Panc1 (cell line): ENCODE results near the gene STX2. TPM values are rescaled to one million over a fixed set of nuclear protein-coding genes. Genes with fewer than 3 reads are reported as not detected.

ENCODE experiments used
- ATAC-seq: fragments of 200-7000 bp; cut with Tn5 transposase; 2 replicates; pipeline ENCODE4 v1.9.1; 2020; ENCODE audit warnings: mild to moderate bottlenecking, moderate library complexity
- BruUV-seq: library from RNA; stranded (reverse); fragments of 400-500 nt; replicated peaks from 2 replicates; lab custom pipeline; 2021; lab: Mats Ljungman, UMichigan
- CTCF ChIA-PET: fragments of 300-600 bp; sonication (Branson Sonifier 250); formaldehyde crosslinking; loops from one replicate; lab custom pipeline; 2022; ENCODE audit warnings: antibody characterized with exemption; lab: Charles Lee
- POLR2A ChIA-PET: fragments of 300-600 bp; sonication (Branson Sonifier 250); formaldehyde crosslinking; loops from one replicate; lab custom pipeline; 2022; ENCODE audit warnings: antibody characterized with exemption; lab: Charles Lee
- DNase-seq: peaks from one replicate; pipeline ENCODE4 v3.0.0-alpha.2; 2010; ENCODE audit warnings: low read depth, low spot score
- H3K27ac ChIP-seq: 2 replicates; pipeline ENCODE4 v1.5.1; 2011; ENCODE audit warnings: mild to moderate bottlenecking, low read length, inconsistent platforms
- H3K27me3 ChIP-seq: fragments of 200-500 bp; sonication (Bioruptor generic); 2 replicates; pipeline ENCODE4 v1.6.0; 2014; ENCODE audit warnings: low read length, inconsistent platforms; ENCODE audit not compliant: control insufficient read depth, insufficient read depth
- H3K36me3 ChIP-seq: fragments of 200-500 bp; sonication (Bioruptor generic); 2 replicates; pipeline ENCODE4 v1.5.1; 2014; ENCODE audit warnings: inconsistent platforms, mild to moderate bottlenecking, low read length, moderate library complexity; ENCODE audit not compliant: control insufficient read depth, insufficient read depth
- H3K4me1 ChIP-seq: 2 replicates; pipeline ENCODE4 v1.5.1; 2011; ENCODE audit warnings: inconsistent platforms, mild to moderate bottlenecking, low read length, moderate library complexity; ENCODE audit not compliant: control insufficient read depth, insufficient read depth
- H3K4me3 ChIP-seq, 2 experiments: 2 replicates each; pipeline ENCODE4 v1.5.1; 2011 to 2012; ENCODE audit warnings: low read depth in 2 of 2, low read length in 2 of 2, mild to moderate bottlenecking in 2 of 2, inconsistent platforms in 1 of 2, moderate library complexity in 1 of 2
- H3K9me3 ChIP-seq: fragments of 200-500 bp; sonication (Bioruptor generic); 2 replicates; pipeline ENCODE4 v1.5.1; 2014; ENCODE audit warnings: low read depth, mild to moderate bottlenecking, inconsistent platforms, low read length, moderate library complexity; ENCODE audit not compliant: control insufficient read depth, insufficient read depth
- POLR2AphosphoS5 ChIP-seq: IDR thresholded peaks from 2 replicates; pipeline ENCODE4 v1.6.1; 2012; ENCODE audit warnings: mild to moderate bottlenecking, low read depth, low read length, moderate library complexity
- SIN3A ChIP-seq: IDR thresholded peaks from 2 replicates; pipeline ENCODE4 v1.6.1; 2012; ENCODE audit warnings: low read depth, mild to moderate bottlenecking, low read length, moderate library complexity, borderline replicate concordance; ENCODE audit not compliant: insufficient read depth
- TCF7L2 ChIP-seq: IDR thresholded peaks from 2 replicates; pipeline ENCODE4 v1.6.1; 2011; ENCODE audit warnings: mild to moderate bottlenecking, low read depth, low read length, inconsistent platforms
- in situ Hi-C: cut with HindIII; loops from 2 replicates; pipeline ENCODE4 v1.10.0; 2016; ENCODE audit warnings: low sequenced_read_pairs, low pct_unique_long_range_greater_than_20kb
- intact Hi-C: fragments of 100-400 bp; cut with micrococcal nuclease; formaldehyde crosslinking; loops from one replicate; pipeline ENCODE4 v1.10.0; 2022; ENCODE audit not compliant: unreplicated experiment
- total RNA-seq: library from RNA; stranded (reverse); gene quantifications from one replicate; pipeline ENCODE4 v1.2.1, GENCODE V29; 2021; ENCODE audit not compliant: unreplicated experiment
- TF ChIP-seq, protein P1 (sequence below): fragments of 450-650 bp; IDR thresholded peaks from 2 replicates; pipeline ENCODE4 v1.5.1; 2017; ENCODE audit warnings: mild to moderate bottlenecking
- TF ChIP-seq, protein P2 (sequence below), 2 experiments: IDR thresholded peaks; 2 replicates each; pipeline ENCODE4 v1.6.1; 2011 to 2012; ENCODE audit warnings: low read depth in 2 of 2, control low read depth in 1 of 2, low read length in 1 of 2, mild to moderate bottlenecking in 1 of 2, moderate library complexity in 1 of 2; ENCODE audit not compliant: insufficient read depth in 1 of 2

Gene STX2
- total RNA-seq, 1 experiment from 2014 or later = 34.0 TPM

DNA sequence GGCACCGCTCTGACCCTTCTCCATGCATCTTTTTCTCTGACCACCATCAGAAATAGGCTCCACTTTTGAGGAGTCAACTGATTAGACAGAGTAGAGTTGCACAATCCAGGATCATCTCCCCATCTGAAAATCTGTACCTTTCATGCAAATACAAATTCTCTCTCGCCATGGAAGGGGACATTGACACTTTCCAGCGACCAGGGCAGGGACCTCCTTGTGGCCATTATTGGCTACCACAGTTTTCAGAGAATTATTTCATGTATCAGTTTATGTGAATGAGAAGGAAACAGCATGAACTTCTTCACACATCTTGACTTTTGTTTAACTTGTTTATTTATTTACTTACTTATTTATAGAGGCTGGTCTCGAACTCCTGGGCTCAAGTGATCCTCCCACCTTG is 19.0 kb upstream of the STX2 start:
- no peak for DNase-seq
- no peak for ATAC-seq
- in situ Hi-C loops (no loop called here), intact Hi-C loops (no loop called here)
- Histone ChIP-seq H3K9me3 (0 out of 2 replicates have a peak, but pooled peaks cover 5% of the 10 kb centered on the region), H3K4me1 (no peaks in the 10 kb centered on the region), H3K4me3 (no peak overlapping the region), H3K27ac (no peak overlapping the region), H3K27me3 (no peaks in the 10 kb centered on the region), H3K36me3 (no peaks in the 10 kb centered on the region)
- BruUV-seq = no TSS peak
- POLR2A ChIA-PET = interaction anchor here (0.6 kb wide), 1 partner anchor 23 kb away, joined by 6 read pairs; no protein-coding TSS in a partner anchor
- TF ChIP-seq TCF7L2 (no peak), SIN3A (no peak), POLR2AphosphoS5 (no peak)
- TF ChIP-seq, protein P1, sequence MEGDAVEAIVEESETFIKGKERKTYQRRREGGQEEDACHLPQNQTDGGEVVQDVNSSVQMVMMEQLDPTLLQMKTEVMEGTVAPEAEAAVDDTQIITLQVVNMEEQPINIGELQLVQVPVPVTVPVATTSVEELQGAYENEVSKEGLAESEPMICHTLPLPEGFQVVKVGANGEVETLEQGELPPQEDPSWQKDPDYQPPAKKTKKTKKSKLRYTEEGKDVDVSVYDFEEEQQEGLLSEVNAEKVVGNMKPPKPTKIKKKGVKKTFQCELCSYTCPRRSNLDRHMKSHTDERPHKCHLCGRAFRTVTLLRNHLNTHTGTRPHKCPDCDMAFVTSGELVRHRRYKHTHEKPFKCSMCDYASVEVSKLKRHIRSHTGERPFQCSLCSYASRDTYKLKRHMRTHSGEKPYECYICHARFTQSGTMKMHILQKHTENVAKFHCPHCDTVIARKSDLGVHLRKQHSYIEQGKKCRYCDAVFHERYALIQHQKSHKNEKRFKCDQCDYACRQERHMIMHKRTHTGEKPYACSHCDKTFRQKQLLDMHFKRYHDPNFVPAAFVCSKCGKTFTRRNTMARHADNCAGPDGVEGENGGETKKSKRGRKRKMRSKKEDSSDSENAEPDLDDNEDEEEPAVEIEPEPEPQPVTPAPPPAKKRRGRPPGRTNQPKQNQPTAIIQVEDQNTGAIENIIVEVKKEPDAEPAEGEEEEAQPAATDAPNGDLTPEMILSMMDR = no peak
- TF ChIP-seq, protein P2, sequence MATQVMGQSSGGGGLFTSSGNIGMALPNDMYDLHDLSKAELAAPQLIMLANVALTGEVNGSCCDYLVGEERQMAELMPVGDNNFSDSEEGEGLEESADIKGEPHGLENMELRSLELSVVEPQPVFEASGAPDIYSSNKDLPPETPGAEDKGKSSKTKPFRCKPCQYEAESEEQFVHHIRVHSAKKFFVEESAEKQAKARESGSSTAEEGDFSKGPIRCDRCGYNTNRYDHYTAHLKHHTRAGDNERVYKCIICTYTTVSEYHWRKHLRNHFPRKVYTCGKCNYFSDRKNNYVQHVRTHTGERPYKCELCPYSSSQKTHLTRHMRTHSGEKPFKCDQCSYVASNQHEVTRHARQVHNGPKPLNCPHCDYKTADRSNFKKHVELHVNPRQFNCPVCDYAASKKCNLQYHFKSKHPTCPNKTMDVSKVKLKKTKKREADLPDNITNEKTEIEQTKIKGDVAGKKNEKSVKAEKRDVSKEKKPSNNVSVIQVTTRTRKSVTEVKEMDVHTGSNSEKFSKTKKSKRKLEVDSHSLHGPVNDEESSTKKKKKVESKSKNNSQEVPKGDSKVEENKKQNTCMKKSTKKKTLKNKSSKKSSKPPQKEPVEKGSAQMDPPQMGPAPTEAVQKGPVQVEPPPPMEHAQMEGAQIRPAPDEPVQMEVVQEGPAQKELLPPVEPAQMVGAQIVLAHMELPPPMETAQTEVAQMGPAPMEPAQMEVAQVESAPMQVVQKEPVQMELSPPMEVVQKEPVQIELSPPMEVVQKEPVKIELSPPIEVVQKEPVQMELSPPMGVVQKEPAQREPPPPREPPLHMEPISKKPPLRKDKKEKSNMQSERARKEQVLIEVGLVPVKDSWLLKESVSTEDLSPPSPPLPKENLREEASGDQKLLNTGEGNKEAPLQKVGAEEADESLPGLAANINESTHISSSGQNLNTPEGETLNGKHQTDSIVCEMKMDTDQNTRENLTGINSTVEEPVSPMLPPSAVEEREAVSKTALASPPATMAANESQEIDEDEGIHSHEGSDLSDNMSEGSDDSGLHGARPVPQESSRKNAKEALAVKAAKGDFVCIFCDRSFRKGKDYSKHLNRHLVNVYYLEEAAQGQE (IDR thresholded peaks at IDR 0.05; ENCODE audit: insufficient read depth in 1 of 2, low read depth in 2 of 2, low read length in 1 of 2) = no peak
- CTCF ChIA-PET = no interaction called here

DNA sequence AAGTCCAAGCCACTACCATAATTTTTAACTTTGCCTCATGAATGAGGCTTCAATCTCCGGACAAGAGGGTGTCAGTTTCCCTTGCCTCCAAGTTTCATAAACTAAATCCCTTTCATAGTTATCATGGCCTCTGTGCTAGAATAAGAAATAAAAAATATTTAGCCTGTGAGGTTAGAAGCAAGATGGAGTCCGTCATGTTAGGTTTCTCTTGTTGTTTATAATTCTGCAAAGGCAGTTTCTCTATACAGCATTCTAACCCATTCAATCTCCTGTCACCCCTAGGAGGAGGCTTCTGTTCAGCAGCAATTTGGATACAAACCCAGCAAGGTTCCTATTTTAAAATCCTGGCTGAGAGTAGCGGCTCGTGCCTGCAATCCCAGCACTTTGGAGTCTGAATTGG is 17.0 kb upstream of the STX2 start:
- intact Hi-C loops = no loop called here
- Histone ChIP-seq H3K27ac (no peak overlapping the region), H3K36me3 (no peaks in the 10 kb centered on the region), H3K4me1 (no peaks in the 10 kb centered on the region), H3K27me3 (no peaks in the 10 kb centered on the region), H3K9me3 (0 out of 2 replicates have a peak, but pooled peaks cover 5% of the 10 kb centered on the region), H3K4me3 (no peak overlapping the region)
- ATAC-seq (no peak), DNase-seq (no peak)
- ChIA-PET POLR2A (interaction anchor here (0.7 kb wide), 1 partner anchor 630 kb away, joined by 9 read pairs; no protein-coding TSS in a partner anchor), CTCF (no interaction called here)
- TF ChIP-seq TCF7L2 (no peak), SIN3A (no peak), POLR2AphosphoS5 (no peak)
- TF ChIP-seq, protein P2 (IDR thresholded peaks at IDR 0.05; ENCODE audit: insufficient read depth in 1 of 2, low read depth in 2 of 2, low read length in 1 of 2) = no peak
- TF ChIP-seq, protein P1 = no peak
- in situ Hi-C loops = no loop called here
- no TSS peak for BruUV-seq
